HCT116 (cell line): Measurements from ENCODE around the gene TMCO1. TPM values are rescaled to one million over a fixed set of nuclear protein-coding genes. Genes with fewer than 3 reads are reported as not detected.
A peak's percentile ranks its signal among the peaks of the same experiment; 100 is the strongest.

ENCODE experiments used
- ATAC-seq: fragments of 200-7000 bp; cut with Tn5 transposase; 2 replicates; pipeline ENCODE4 v1.9.1; 2020; ENCODE audit warnings: mild to moderate bottlenecking, moderate library complexity
- BruUV-seq: library from RNA; stranded (reverse); fragments of 400-500 nt; replicated peaks from 2 replicates; lab custom pipeline; 2021; lab: Mats Ljungman, UMichigan
- CTCF ChIA-PET: fragments of 300-600 bp; sonication (Branson Sonifier 250); formaldehyde crosslinking; loops from one replicate; lab custom pipeline; 2021; ENCODE audit warnings: antibody characterized with exemption; lab: Charles Lee
- POLR2A ChIA-PET: fragments of 300-600, 350-600 bp; sonication (Branson Sonifier 250); formaldehyde crosslinking; loops from one replicate; lab custom pipeline; 2021; ENCODE audit warnings: antibody characterized with exemption; lab: Charles Lee
- RAD21 ChIA-PET, 2 experiments: fragments of 300-600 bp; sonication (Branson Sonifier 250); formaldehyde crosslinking; loops; one replicate each; lab custom pipeline; 2023; ENCODE audit warnings: low total read pairs in 2 of 2; ENCODE audit not compliant: uncharacterized antibody in 2 of 2, unreplicated experiment in 2 of 2, low non-redundant PET in 1 of 2; lab: Charles Lee
- DNase-seq: peaks from one replicate; pipeline ENCODE4 v3.0.0-alpha.2; 2010; ENCODE audit warnings: low read depth, low spot score
- H2AFZ ChIP-seq: fragments of 200-600 bp; shearing (Covaris generic), sonication (generic); 2 replicates; pipeline ENCODE4 v1.6.1; 2017; ENCODE audit warnings: low read depth, mixed run types, mixed read lengths, antibody characterized with exemption, low read length; ENCODE audit not compliant: poor library complexity, severe bottlenecking
- H3K27ac ChIP-seq: 2 replicates; pipeline ENCODE4 v1.5.1; 2012; ENCODE audit warnings: low read depth, low read length
- H3K27me3 ChIP-seq: fragments of 200-600 bp; sonication (generic); 2 replicates; pipeline ENCODE4 v1.6.1; 2016; ENCODE audit warnings: mixed run types, low read length, mixed read lengths; ENCODE audit not compliant: insufficient read depth
- H3K36me3 ChIP-seq, 2 experiments: fragments of 200-500 bp in 1 of 2; fragments of 200-600 bp in 1 of 2; sonication (Bioruptor generic) in 1 of 2; sonication (generic) in 1 of 2; 2 replicates each; pipeline versions ENCODE4 v1.5.1 to v1.6.1; 2014 to 2016; ENCODE audit warnings: low read length in 2 of 2, inconsistent platforms in 1 of 2, mixed read lengths in 1 of 2, mixed run types in 1 of 2; ENCODE audit not compliant: insufficient read depth in 2 of 2, control insufficient read depth in 1 of 2
- H3K4me1 ChIP-seq, 2 experiments: fragments of 200-600 bp in 1 of 2; sonication (generic) in 1 of 2; 2 replicates each; pipeline versions ENCODE4 v1.5.1 to v1.6.1; 2012 to 2017; ENCODE audit warnings: low read length in 2 of 2, inconsistent platforms in 1 of 2, mild to moderate bottlenecking in 1 of 2, mixed read lengths in 1 of 2, mixed run types in 1 of 2, moderate library complexity in 1 of 2; ENCODE audit not compliant: insufficient read depth in 2 of 2, control insufficient read depth in 1 of 2
- H3K4me2 ChIP-seq: fragments of 200-600 bp; sonication (generic); 2 replicates; pipeline ENCODE4 v1.6.1; 2017; ENCODE audit warnings: mixed run types, low read length, mixed read lengths
- H3K4me3 ChIP-seq, 2 experiments: fragments of 200-600 bp in 1 of 2; sonication (generic) in 1 of 2; replicated peaks in 1 of 2; 2 replicates each; pipeline ENCODE4 v1.5.1; 2011 to 2016; ENCODE audit warnings: low read length in 2 of 2, control low read depth in 1 of 2, low read depth in 1 of 2, mild to moderate bottlenecking in 1 of 2, mixed read lengths in 1 of 2, mixed run types in 1 of 2
- H3K79me2 ChIP-seq: fragments of 200-600 bp; sonication (generic); 2 replicates; pipeline ENCODE4 v1.6.1; 2017; ENCODE audit warnings: mild to moderate bottlenecking, mixed run types, low read length, moderate library complexity, mixed read lengths; ENCODE audit not compliant: insufficient read depth
- H3K9ac ChIP-seq: fragments of 200-600 bp; sonication (generic); 2 replicates; pipeline ENCODE4 v1.6.1; 2016; ENCODE audit warnings: low read length, mixed read lengths
- H3K9me2 ChIP-seq: fragments of 200-600 bp; sonication (generic), shearing (Covaris generic); 2 replicates; pipeline ENCODE4 v1.6.1; 2017; ENCODE audit warnings: mixed run types, mild to moderate bottlenecking, moderate library complexity; ENCODE audit not compliant: insufficient read depth
- H3K9me3 ChIP-seq, 2 experiments: fragments of 200-500 bp in 1 of 2; fragments of 200-600 bp in 1 of 2; sonication (Bioruptor generic) in 1 of 2; sonication (generic) in 1 of 2; 2 replicates each; pipeline ENCODE4 v1.6.1; 2014 to 2017; ENCODE audit warnings: low read length in 2 of 2, mixed read lengths in 2 of 2, inconsistent platforms in 1 of 2, low read depth in 1 of 2, mild to moderate bottlenecking in 1 of 2, mixed run types in 1 of 2, moderate library complexity in 1 of 2; ENCODE audit not compliant: control insufficient read depth in 1 of 2, insufficient read depth in 1 of 2
- H4K20me1 ChIP-seq: fragments of 200-600 bp; sonication (generic), shearing (Covaris generic); 2 replicates; pipeline ENCODE4 v1.6.1; 2017; ENCODE audit warnings: mixed run types, mild to moderate bottlenecking, moderate library complexity; ENCODE audit not compliant: insufficient read depth
- CBX3 ChIP-seq: IDR thresholded peaks from 2 replicates; pipeline ENCODE4 v1.6.1; 2012; ENCODE audit warnings: low read depth
- CEBPB ChIP-seq: IDR thresholded peaks from 2 replicates; pipeline ENCODE4 v1.6.1; 2012; ENCODE audit warnings: low read depth
- EGR1 ChIP-seq: IDR thresholded peaks from 2 replicates; pipeline ENCODE4 v1.6.1; 2012; ENCODE audit warnings: low read depth
- ELF1 ChIP-seq: IDR thresholded peaks from 2 replicates; pipeline ENCODE4 v1.6.1; 2012; ENCODE audit warnings: low read depth, borderline replicate concordance
- EZH2 ChIP-seq: fragments of 200-600 bp; sonication (generic); IDR thresholded peaks from 2 replicates; pipeline ENCODE4 v1.6.1; 2017; ENCODE audit warnings: antibody characterized with exemption, mixed run types
- EZH2phosphoT487 ChIP-seq: fragments of 200-600 bp; IDR thresholded peaks from 2 replicates; pipeline ENCODE4 v1.6.1; 2018; ENCODE audit warnings: antibody characterized with exemption, borderline replicate concordance
- JUND ChIP-seq: IDR thresholded peaks from 2 replicates; pipeline ENCODE4 v1.6.1; 2012
- POLR2A ChIP-seq: IDR thresholded peaks from 2 replicates; pipeline ENCODE4 v1.7.0; 2011; ENCODE audit warnings: borderline replicate concordance; ENCODE audit not compliant: insufficient read depth, insufficient read length; ENCODE audit errors: extremely low read depth
- SIN3A ChIP-seq: IDR thresholded peaks from 2 replicates; pipeline ENCODE4 v1.6.1; 2012; ENCODE audit warnings: low read depth
- SRF ChIP-seq: IDR thresholded peaks from 2 replicates; pipeline ENCODE4 v1.6.1; 2012; ENCODE audit warnings: low read depth
- ZFX ChIP-seq: fragments of 450-650 bp; IDR thresholded peaks from 2 replicates; pipeline ENCODE4 v1.6.1; 2017
- ZNF274 ChIP-seq: fragments of 200-500 bp; sonication (Bioruptor generic); IDR thresholded peaks from 2 replicates; pipeline ENCODE4 v1.6.1; 2014; ENCODE audit warnings: mild to moderate bottlenecking, low read depth, low read length, inconsistent platforms
- intact Hi-C: fragments of 100-400 bp; cut with micrococcal nuclease; formaldehyde crosslinking; loops from 2 replicates; pipeline ENCODE4 v1.10.0; 2022
- total RNA-seq: library from RNA; stranded (reverse); gene quantifications from one replicate; pipeline ENCODE4 v1.2.1, GENCODE V29; 2021; ENCODE audit not compliant: unreplicated experiment
- TF ChIP-seq, protein P1 (sequence below), 3 experiments: fragments of 200-600 bp in 1 of 3; sonication (generic) in 1 of 3; IDR thresholded peaks in 2 of 3; conservative IDR thresholded peaks in 1 of 3; 2 replicates each; pipeline ENCODE4 v1.5.1; 2012 to 2017; ENCODE audit warnings: low read depth in 2 of 3, low read length in 2 of 3, antibody characterized with exemption in 1 of 3, borderline replicate concordance in 1 of 3, control low read depth in 1 of 3, mild to moderate bottlenecking in 1 of 3, mixed read lengths in 1 of 3, mixed run types in 1 of 3, moderate library complexity in 1 of 3; ENCODE audit not compliant: insufficient read depth in 1 of 3
- TF ChIP-seq, protein P2 (sequence below): IDR thresholded peaks from 2 replicates; pipeline ENCODE4 v1.6.1; 2011; ENCODE audit warnings: mild to moderate bottlenecking, low read length, moderate library complexity; ENCODE audit not compliant: insufficient replicate concordance; ENCODE audit errors: extremely low read depth
- TF ChIP-seq, protein P3 (sequence below): IDR thresholded peaks from 2 replicates; pipeline ENCODE4 v1.6.1; 2012; ENCODE audit warnings: low read depth

Gene TMCO1
- total RNA-seq, 1 experiment from 2014 or later = 61.2 TPM

- Histone ChIP-seq H3K9me2 (no peaks in the 10 kb centered on the region), H3K36me3 (peaks cover 13 to 23% of the 10 kb centered on the region in 2 experiments; a peak in 3 of 4 replicates), H4K20me1 (no peaks in the 10 kb centered on the region), H3K4me2 (no peak overlapping the region), H3K9ac (no peak overlapping the region), H3K9me3 (no peaks in the 10 kb centered on the region), H3K4me1 (no peaks in the 10 kb centered on the region), H3K79me2 (peaks cover 8% of the 10 kb centered on the region; the same call in 1 of the 2 replicates), H2AFZ (no peak overlapping the region), H3K4me3 (no peak overlapping the region), H3K27me3 (no peaks in the 10 kb centered on the region), H3K27ac (no peak overlapping the region)
- RAD21 ChIA-PET = no interaction called here
- CTCF ChIA-PET = no interaction called here
- DNase-seq (no peak), ATAC-seq (no peak)
- intact Hi-C loops = no loop called here
- TF ChIP-seq, protein P1, sequence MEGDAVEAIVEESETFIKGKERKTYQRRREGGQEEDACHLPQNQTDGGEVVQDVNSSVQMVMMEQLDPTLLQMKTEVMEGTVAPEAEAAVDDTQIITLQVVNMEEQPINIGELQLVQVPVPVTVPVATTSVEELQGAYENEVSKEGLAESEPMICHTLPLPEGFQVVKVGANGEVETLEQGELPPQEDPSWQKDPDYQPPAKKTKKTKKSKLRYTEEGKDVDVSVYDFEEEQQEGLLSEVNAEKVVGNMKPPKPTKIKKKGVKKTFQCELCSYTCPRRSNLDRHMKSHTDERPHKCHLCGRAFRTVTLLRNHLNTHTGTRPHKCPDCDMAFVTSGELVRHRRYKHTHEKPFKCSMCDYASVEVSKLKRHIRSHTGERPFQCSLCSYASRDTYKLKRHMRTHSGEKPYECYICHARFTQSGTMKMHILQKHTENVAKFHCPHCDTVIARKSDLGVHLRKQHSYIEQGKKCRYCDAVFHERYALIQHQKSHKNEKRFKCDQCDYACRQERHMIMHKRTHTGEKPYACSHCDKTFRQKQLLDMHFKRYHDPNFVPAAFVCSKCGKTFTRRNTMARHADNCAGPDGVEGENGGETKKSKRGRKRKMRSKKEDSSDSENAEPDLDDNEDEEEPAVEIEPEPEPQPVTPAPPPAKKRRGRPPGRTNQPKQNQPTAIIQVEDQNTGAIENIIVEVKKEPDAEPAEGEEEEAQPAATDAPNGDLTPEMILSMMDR (IDR thresholded peaks at IDR 0.05 in 2 of 3, conservative IDR thresholded peaks at IDR 0.05 in 1 of 3; ENCODE audit: borderline replicate concordance in 1 of 3, insufficient read depth in 1 of 3, low read depth in 2 of 3, low read length in 2 of 3) = no peak
- TF ChIP-seq CBX3 = no peak
- TF ChIP-seq CEBPB = no peak
- no peak for TF ChIP-seq POLR2A
- TF ChIP-seq EGR1 = no peak
- TF ChIP-seq, protein P2, sequence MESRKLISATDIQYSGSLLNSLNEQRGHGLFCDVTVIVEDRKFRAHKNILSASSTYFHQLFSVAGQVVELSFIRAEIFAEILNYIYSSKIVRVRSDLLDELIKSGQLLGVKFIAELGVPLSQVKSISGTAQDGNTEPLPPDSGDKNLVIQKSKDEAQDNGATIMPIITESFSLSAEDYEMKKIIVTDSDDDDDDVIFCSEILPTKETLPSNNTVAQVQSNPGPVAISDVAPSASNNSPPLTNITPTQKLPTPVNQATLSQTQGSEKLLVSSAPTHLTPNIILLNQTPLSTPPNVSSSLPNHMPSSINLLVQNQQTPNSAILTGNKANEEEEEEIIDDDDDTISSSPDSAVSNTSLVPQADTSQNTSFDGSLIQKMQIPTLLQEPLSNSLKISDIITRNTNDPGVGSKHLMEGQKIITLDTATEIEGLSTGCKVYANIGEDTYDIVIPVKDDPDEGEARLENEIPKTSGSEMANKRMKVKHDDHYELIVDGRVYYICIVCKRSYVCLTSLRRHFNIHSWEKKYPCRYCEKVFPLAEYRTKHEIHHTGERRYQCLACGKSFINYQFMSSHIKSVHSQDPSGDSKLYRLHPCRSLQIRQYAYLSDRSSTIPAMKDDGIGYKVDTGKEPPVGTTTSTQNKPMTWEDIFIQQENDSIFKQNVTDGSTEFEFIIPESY = no peak
- TF ChIP-seq SIN3A = no peak
- no peak for TF ChIP-seq ELF1
- TF ChIP-seq EZH2 = no peak
- no peak for TF ChIP-seq EZH2phosphoT487
- TF ChIP-seq ZFX = no peak
- no peak for TF ChIP-seq JUND
- no peak for TF ChIP-seq SRF
- TF ChIP-seq ZNF274 = no peak
- TF ChIP-seq, protein P3, sequence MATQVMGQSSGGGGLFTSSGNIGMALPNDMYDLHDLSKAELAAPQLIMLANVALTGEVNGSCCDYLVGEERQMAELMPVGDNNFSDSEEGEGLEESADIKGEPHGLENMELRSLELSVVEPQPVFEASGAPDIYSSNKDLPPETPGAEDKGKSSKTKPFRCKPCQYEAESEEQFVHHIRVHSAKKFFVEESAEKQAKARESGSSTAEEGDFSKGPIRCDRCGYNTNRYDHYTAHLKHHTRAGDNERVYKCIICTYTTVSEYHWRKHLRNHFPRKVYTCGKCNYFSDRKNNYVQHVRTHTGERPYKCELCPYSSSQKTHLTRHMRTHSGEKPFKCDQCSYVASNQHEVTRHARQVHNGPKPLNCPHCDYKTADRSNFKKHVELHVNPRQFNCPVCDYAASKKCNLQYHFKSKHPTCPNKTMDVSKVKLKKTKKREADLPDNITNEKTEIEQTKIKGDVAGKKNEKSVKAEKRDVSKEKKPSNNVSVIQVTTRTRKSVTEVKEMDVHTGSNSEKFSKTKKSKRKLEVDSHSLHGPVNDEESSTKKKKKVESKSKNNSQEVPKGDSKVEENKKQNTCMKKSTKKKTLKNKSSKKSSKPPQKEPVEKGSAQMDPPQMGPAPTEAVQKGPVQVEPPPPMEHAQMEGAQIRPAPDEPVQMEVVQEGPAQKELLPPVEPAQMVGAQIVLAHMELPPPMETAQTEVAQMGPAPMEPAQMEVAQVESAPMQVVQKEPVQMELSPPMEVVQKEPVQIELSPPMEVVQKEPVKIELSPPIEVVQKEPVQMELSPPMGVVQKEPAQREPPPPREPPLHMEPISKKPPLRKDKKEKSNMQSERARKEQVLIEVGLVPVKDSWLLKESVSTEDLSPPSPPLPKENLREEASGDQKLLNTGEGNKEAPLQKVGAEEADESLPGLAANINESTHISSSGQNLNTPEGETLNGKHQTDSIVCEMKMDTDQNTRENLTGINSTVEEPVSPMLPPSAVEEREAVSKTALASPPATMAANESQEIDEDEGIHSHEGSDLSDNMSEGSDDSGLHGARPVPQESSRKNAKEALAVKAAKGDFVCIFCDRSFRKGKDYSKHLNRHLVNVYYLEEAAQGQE = no peak
- TSS peak; percentile 9 for BruUV-seq
- POLR2A ChIA-PET = no interaction called here
These were observed 88.4 kb downstream of the TMCO1 start for GRCh38 chr1:165680303-165680702.
